ENCODE data around the gene RTCB.

DNA sequence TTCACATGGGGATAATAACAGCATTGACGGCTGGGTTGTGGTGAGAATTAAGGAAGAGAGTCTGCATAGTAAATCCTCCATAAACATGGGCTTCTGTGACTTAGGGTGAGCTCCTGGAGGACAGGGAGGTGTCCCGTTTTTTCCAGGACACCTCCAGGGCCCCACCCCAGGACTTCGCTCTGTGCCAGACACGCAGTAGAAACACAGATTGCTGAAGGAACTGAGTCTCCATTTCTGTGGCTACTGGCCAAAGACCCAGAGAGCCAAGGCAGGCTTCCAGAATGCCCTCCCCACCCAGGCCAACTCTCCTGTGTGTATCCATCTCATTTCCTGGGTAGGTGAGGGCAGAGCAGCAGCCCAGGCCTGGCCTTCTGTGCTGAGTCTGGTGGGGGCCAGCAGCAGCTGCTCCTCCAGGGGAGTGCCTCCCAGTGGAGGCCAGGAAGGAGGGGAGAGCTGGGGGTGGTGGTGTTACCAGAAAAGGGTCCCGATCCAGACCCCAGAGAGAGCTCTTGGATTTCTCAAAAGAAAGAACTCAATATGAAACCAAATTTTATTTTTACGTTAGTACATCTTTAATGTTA, 63.9 kb downstream of the RTCB start:
- no peak for TF ChIP-seq POLR2AphosphoS5 (IDR thresholded peaks at IDR 0.05)
- no peak for TF ChIP-seq POLR2A (IDR thresholded peaks at IDR 0.05)

Data from stomach (tissue), 4 donors.